ENCODE results near the gene PLIN4.
"Not testable (repeated sequence)": the region's sequence is repeated elsewhere in the genome, so short reads cannot be mapped to it uniquely, and the experiment has no call there.

PLIN4 gene

GRCh38 chr19:4518345-4519171, at the start of gene PLIN4:
PLIN4 (minus strand) TSS chr19:4518486; CDS start chr19:4518272, 214 bp downstream.
- Histone ChIP-seq H3K36me3 (ENCODE audit: insufficient read depth, low read length) (no peaks in the 10 kb centered on the region), H3K4me3 (no peak within 1 kb of the TSS), H3K9ac (ENCODE audit: insufficient read length) (no peak within 1 kb of the TSS), H3K9me3 (ENCODE audit: low read depth, low read length) (no peaks in the 10 kb centered on the region), H3K27ac (no peak within 1 kb of the TSS)
- TF ChIP-seq EZH2 (IDR thresholded peaks at IDR 0.05) (no peak), POLR2AphosphoS5 (IDR thresholded peaks at IDR 0.05; ENCODE audit: borderline replicate concordance, low read depth, low read length) (no peak), FOXP2 (optimal IDR thresholded peaks at IDR 0.05; ENCODE audit: control extremely low read depth, extremely low read length, insufficient read depth) (no peak)
- DNase-seq (ENCODE audit: low read depth, low spot score), result no peak

GRCh38 chr19:4567584-4568071, 49.3 kb upstream of the PLIN4 start:
- no peak for DNase-seq (ENCODE audit: low read depth, low spot score)
- Histone ChIP-seq H3K36me3 (ENCODE audit: insufficient read depth, low read length) (no peaks in the 10 kb centered on the region), H3K27ac (no peak overlapping the region), H3K9ac (ENCODE audit: insufficient read length) (no peak overlapping the region), H3K9me3 (ENCODE audit: low read depth, low read length) (no peaks in the 10 kb centered on the region), H3K4me3 (no peak overlapping the region)
- TF ChIP-seq POLR2AphosphoS5 (IDR thresholded peaks at IDR 0.05; ENCODE audit: borderline replicate concordance, low read depth, low read length), result no peak
- no peak for TF ChIP-seq EZH2 (IDR thresholded peaks at IDR 0.05)
- TF ChIP-seq FOXP2 (optimal IDR thresholded peaks at IDR 0.05; ENCODE audit: control extremely low read depth, extremely low read length, insufficient read depth), result no peak

GRCh38 chr19:4566402-4567051, 48.2 kb upstream of the PLIN4 start:
- TF ChIP-seq EZH2 (IDR thresholded peaks at IDR 0.05) (no peak), POLR2AphosphoS5 (IDR thresholded peaks at IDR 0.05; ENCODE audit: borderline replicate concordance, low read depth, low read length) (no peak), FOXP2 (optimal IDR thresholded peaks at IDR 0.05; ENCODE audit: control extremely low read depth, extremely low read length, insufficient read depth) (no peak)
- no peak overlapping the region for H3K27ac ChIP-seq
- no peak for DNase-seq (ENCODE audit: low read depth, low spot score)
- no peak overlapping the region for H3K9ac ChIP-seq (ENCODE audit: insufficient read length)
- H3K4me3 ChIP-seq, result no peak overlapping the region
- no peaks in the 10 kb centered on the region for H3K36me3 ChIP-seq (ENCODE audit: insufficient read depth, low read length)
- no peaks in the 10 kb centered on the region for H3K9me3 ChIP-seq (ENCODE audit: low read depth, low read length)

- not testable (repeated sequence) for DNase-seq (ENCODE audit: low read depth, low spot score); H3K9ac ChIP-seq (ENCODE audit: insufficient read length); H3K4me3 ChIP-seq; H3K36me3 ChIP-seq (ENCODE audit: insufficient read depth, low read length); H3K27ac ChIP-seq; H3K9me3 ChIP-seq (ENCODE audit: low read depth, low read length)
Observed at GRCh38 chr19:4563562-4563961, 45.3 kb upstream of the PLIN4 start.

- not testable (repeated sequence) for H3K27ac ChIP-seq; H3K36me3 ChIP-seq (ENCODE audit: insufficient read depth, low read length); DNase-seq (ENCODE audit: low read depth, low spot score); H3K4me3 ChIP-seq; H3K9me3 ChIP-seq (ENCODE audit: low read depth, low read length); H3K9ac ChIP-seq (ENCODE audit: insufficient read length)
Observed at GRCh38 chr19:4562085-4562484, 43.8 kb upstream of the PLIN4 start.

GRCh38 chr19:4559569-4559968, 41.3 kb upstream of the PLIN4 start, which contains the start of gene SEMA6B:
SEMA6B (minus strand) TSS chr19:4559684; CDS start chr19:4558457, 1,227 bp downstream.
- no peaks in the 10 kb centered on the region for H3K9me3 ChIP-seq (ENCODE audit: low read depth, low read length)
- TF ChIP-seq FOXP2 (optimal IDR thresholded peaks at IDR 0.05; ENCODE audit: control extremely low read depth, extremely low read length, insufficient read depth) (no peak), POLR2AphosphoS5 (IDR thresholded peaks at IDR 0.05; ENCODE audit: borderline replicate concordance, low read depth, low read length) (no peak), EZH2 (IDR thresholded peaks at IDR 0.05) (no peak)
- no peak within 1 kb of the TSS for H3K27ac ChIP-seq
- H3K4me3 ChIP-seq, result no peak within 1 kb of the TSS
- no peaks in the 10 kb centered on the region for H3K36me3 ChIP-seq (ENCODE audit: insufficient read depth, low read length)
- no peak for DNase-seq (ENCODE audit: low read depth, low spot score)
- no peak within 1 kb of the TSS for H3K9ac ChIP-seq (ENCODE audit: insufficient read length)

- Histone ChIP-seq H3K9ac (ENCODE audit: insufficient read length) (no peak overlapping the region), H3K4me3 (peak overlapping the region; percentile 40; the same call in 1 of the 2 replicates), H3K9me3 (ENCODE audit: low read depth, low read length) (no peaks in the 10 kb centered on the region), H3K36me3 (ENCODE audit: insufficient read depth, low read length) (no peaks in the 10 kb centered on the region), H3K27ac (no peak overlapping the region)
- no peak for TF ChIP-seq POLR2AphosphoS5 (IDR thresholded peaks at IDR 0.05; ENCODE audit: borderline replicate concordance, low read depth, low read length)
- no peak for TF ChIP-seq FOXP2 (optimal IDR thresholded peaks at IDR 0.05; ENCODE audit: control extremely low read depth, extremely low read length, insufficient read depth)
- TF ChIP-seq EZH2 (IDR thresholded peaks at IDR 0.05), result no peak
- no peak for DNase-seq (ENCODE audit: low read depth, low spot score)
Observed at GRCh38 chr19:4557971-4558941, 40.0 kb upstream of the PLIN4 start.

Measured in SK-N-MC (cell line).